Measurements from ENCODE around the gene RNU6-9. TPM values are rescaled to one million over a fixed set of nuclear protein-coding genes. Genes with fewer than 3 reads are reported as not detected.

Gene RNU6-9
- total RNA-seq, 4 donors from 2014 or later = not detected

- no peaks in the 10 kb centered on the region for H3K27me3 ChIP-seq
- peaks cover 0 to 8% (median 3%) of the 10 kb centered on the region in 4 donors for H3K4me1 ChIP-seq
- TF ChIP-seq, protein P1, sequence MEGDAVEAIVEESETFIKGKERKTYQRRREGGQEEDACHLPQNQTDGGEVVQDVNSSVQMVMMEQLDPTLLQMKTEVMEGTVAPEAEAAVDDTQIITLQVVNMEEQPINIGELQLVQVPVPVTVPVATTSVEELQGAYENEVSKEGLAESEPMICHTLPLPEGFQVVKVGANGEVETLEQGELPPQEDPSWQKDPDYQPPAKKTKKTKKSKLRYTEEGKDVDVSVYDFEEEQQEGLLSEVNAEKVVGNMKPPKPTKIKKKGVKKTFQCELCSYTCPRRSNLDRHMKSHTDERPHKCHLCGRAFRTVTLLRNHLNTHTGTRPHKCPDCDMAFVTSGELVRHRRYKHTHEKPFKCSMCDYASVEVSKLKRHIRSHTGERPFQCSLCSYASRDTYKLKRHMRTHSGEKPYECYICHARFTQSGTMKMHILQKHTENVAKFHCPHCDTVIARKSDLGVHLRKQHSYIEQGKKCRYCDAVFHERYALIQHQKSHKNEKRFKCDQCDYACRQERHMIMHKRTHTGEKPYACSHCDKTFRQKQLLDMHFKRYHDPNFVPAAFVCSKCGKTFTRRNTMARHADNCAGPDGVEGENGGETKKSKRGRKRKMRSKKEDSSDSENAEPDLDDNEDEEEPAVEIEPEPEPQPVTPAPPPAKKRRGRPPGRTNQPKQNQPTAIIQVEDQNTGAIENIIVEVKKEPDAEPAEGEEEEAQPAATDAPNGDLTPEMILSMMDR (IDR thresholded peaks at IDR 0.05) = no peak
- no peak for TF ChIP-seq POLR2A (IDR thresholded peaks at IDR 0.05)
- no peak for TF ChIP-seq EP300 (IDR thresholded peaks at IDR 0.05)
- H3K27ac ChIP-seq = no peak overlapping the region
- 63 to 71% methylated on average over 28 to 30 of the region's 32 CpGs for WGBS, 2 donors
- H3K36me3 ChIP-seq = peaks cover 0 to 39% (median 0%) of the 10 kb centered on the region in 3 donors
- DNase-seq (ENCODE audit: low spot score in 2 of 2) = no peak
- H3K9me3 ChIP-seq = no peaks in the 10 kb centered on the region
- no peak overlapping the region for H3K4me3 ChIP-seq
Observed at GRCh38 chr19:903266-903797, 10.0 kb downstream of the RNU6-9 start.

- Histone ChIP-seq H3K4me3 (no peak overlapping the region), H3K4me1 (peaks cover 0 to 17% (median 8%) of the 10 kb centered on the region in 4 donors), H3K9me3 (no peaks in the 10 kb centered on the region), H3K27me3 (no peaks in the 10 kb centered on the region), H3K27ac (no peak overlapping the region), H3K36me3 (peaks cover 0 to 27% (median 0%) of the 10 kb centered on the region in 3 donors)
- WGBS, 2 donors = 89 to 93% methylated on average over 8 of the region's 8 CpGs
- TF ChIP-seq EP300 (IDR thresholded peaks at IDR 0.05) = no peak
- no peak for TF ChIP-seq POLR2A (IDR thresholded peaks at IDR 0.05)
- TF ChIP-seq, protein P1 (IDR thresholded peaks at IDR 0.05) = no peak
- DNase-seq (ENCODE audit: low spot score in 2 of 2) = no peak
Observed at GRCh38 chr19:904545-904944, 11.3 kb downstream of the RNU6-9 start.

- no peak for DNase-seq (ENCODE audit: low spot score in 2 of 2)
- no peak overlapping the region for H3K27ac ChIP-seq
- H3K36me3 ChIP-seq = peaks cover 0 to 13% (median 0%) of the 10 kb centered on the region in 3 donors
- H3K27me3 ChIP-seq = no peaks in the 10 kb centered on the region
- H3K9me3 ChIP-seq = no peaks in the 10 kb centered on the region
- no peak overlapping the region for H3K4me3 ChIP-seq
- TF ChIP-seq POLR2A (IDR thresholded peaks at IDR 0.05) (no peak), EP300 (IDR thresholded peaks at IDR 0.05) (no peak)
- TF ChIP-seq, protein P1 (IDR thresholded peaks at IDR 0.05) = no peak
- H3K4me1 ChIP-seq = peaks cover 0 to 20% (median 10%) of the 10 kb centered on the region in 4 donors
- 91 to 94% methylated on average over 7 of the region's 7 CpGs for WGBS, 2 donors
Observed at GRCh38 chr19:906480-906879, 13.2 kb downstream of the RNU6-9 start.

GRCh38 chr19:907183-907853, 14.0 kb downstream of the RNU6-9 start:
- WGBS, 2 donors = 87 to 88% methylated on average over 9 to 10 of the region's 14 CpGs
- H3K9me3 ChIP-seq = no peaks in the 10 kb centered on the region
- TF ChIP-seq, protein P1 (IDR thresholded peaks at IDR 0.05) = no peak
- no peak for TF ChIP-seq EP300 (IDR thresholded peaks at IDR 0.05)
- no peak for TF ChIP-seq POLR2A (IDR thresholded peaks at IDR 0.05)

More at GRCh38 chr19:907183-907853, 14.0 kb downstream of the RNU6-9 start:
- peaks cover 0 to 26% (median 10%) of the 10 kb centered on the region in 4 donors for H3K4me1 ChIP-seq
- DNase-seq (ENCODE audit: low spot score in 2 of 2) = no peak
- no peaks in the 10 kb centered on the region for H3K27me3 ChIP-seq
- H3K27ac ChIP-seq = peak overlapping the region in 1 of 4 donors; percentile 40
- no peak overlapping the region for H3K4me3 ChIP-seq
- H3K36me3 ChIP-seq = peaks cover 0 to 8% (median 0%) of the 10 kb centered on the region in 3 donors

Data from tibial nerve (tissue), 4 donors.